ENCODE data around the gene PRKAR2B. TPM values are rescaled to one million over a fixed set of nuclear protein-coding genes. Genes with fewer than 3 reads are reported as not detected.
A peak's percentile ranks its signal among the peaks of the same experiment; 100 is the strongest.

PRKAR2B gene
- total and polyA plus RNA-seq, 8 donors = 4.3 to 15.0 (median 11.9) TPM

DNA sequence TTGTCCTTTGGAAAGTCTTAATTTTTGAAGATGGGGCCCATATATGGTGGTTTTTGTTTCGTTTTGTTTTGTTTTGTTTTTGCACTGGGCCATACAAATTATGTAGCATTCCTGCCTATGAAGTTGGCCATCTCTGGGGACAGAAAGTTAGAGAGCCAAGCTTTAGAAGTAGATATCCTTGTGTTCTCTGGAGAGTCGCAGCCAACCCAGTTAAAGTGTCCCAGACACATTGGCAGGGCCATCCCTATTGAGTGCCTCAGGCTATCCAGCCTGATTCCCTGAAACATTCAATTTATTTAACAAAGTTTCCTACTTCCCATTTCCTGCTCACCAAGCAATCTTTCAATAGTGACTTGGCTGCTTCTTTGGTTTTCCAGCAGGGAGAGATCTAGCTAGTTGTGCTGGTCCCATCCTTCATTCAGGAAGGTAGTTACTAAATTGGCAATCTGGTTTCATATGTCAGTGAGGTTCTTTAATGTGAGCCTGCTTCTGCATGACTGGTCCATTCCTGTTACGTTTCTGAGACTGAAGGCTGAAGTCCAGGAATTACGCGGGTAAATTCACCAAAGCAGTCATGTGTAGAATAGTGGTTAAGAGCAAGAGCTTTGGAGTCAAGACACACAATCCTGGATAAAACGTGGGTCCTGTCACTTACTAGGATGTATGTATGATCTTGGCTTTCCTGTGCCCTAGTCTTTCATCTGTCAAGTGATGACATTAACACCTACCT is 75.0 kb downstream of the PRKAR2B start:
- intact Hi-C loops (cut with DNase I) = no loop called here
- H3K36me3 ChIP-seq = no peaks in the 10 kb centered on the region
- TF ChIP-seq, protein P1, sequence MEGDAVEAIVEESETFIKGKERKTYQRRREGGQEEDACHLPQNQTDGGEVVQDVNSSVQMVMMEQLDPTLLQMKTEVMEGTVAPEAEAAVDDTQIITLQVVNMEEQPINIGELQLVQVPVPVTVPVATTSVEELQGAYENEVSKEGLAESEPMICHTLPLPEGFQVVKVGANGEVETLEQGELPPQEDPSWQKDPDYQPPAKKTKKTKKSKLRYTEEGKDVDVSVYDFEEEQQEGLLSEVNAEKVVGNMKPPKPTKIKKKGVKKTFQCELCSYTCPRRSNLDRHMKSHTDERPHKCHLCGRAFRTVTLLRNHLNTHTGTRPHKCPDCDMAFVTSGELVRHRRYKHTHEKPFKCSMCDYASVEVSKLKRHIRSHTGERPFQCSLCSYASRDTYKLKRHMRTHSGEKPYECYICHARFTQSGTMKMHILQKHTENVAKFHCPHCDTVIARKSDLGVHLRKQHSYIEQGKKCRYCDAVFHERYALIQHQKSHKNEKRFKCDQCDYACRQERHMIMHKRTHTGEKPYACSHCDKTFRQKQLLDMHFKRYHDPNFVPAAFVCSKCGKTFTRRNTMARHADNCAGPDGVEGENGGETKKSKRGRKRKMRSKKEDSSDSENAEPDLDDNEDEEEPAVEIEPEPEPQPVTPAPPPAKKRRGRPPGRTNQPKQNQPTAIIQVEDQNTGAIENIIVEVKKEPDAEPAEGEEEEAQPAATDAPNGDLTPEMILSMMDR (IDR thresholded peaks at IDR 0.05) = no peak
- H3K27me3 ChIP-seq = no peaks in the 10 kb centered on the region
- no peaks in the 10 kb centered on the region for H3K9me3 ChIP-seq
- no peak overlapping the region for H3K27ac ChIP-seq
- no peak overlapping the region for H3K4me3 ChIP-seq
- no peak for DNase-seq
- no peak for ATAC-seq
- H3K4me1 ChIP-seq = no peaks in the 10 kb centered on the region

DNA sequence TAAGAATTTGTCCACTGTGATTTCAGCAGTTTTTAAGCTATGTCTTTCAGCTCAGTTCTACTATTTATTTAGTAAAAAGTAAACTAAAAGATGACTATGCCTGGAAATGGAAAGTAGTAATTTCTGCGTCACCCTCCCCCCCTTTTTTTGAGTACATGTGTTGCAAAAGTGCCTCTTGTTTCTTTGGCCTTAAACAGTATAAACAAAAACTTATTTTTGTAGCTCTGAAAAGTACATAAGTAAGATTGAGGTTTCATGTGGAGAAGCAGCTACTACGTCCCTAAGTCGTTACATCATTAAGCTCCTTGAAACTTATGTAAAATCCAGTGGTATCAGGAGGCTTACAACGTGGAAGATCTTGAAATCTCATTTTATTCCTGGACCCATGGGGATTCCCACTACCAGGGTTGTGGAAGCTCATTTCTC is 78.0 kb downstream of the PRKAR2B start:
- peak in 2 of 4 donors; percentile 20 to 58 for DNase-seq
- H3K9me3 ChIP-seq = no peaks in the 10 kb centered on the region
- no peak overlapping the region for H3K4me3 ChIP-seq
- peak; percentile 72 for ATAC-seq
- peaks cover 0 to 5% of the 10 kb centered on the region in 2 donors for H3K4me1 ChIP-seq
- H3K27ac ChIP-seq = peak overlapping the region in 1 of 2 donors; percentile 28
- TF ChIP-seq, protein P1 (IDR thresholded peaks at IDR 0.05) = no peak
- intact Hi-C loops (cut with DNase I) = no loop called here
- H3K27me3 ChIP-seq = no peaks in the 10 kb centered on the region
- H3K36me3 ChIP-seq = no peaks in the 10 kb centered on the region

DNA sequence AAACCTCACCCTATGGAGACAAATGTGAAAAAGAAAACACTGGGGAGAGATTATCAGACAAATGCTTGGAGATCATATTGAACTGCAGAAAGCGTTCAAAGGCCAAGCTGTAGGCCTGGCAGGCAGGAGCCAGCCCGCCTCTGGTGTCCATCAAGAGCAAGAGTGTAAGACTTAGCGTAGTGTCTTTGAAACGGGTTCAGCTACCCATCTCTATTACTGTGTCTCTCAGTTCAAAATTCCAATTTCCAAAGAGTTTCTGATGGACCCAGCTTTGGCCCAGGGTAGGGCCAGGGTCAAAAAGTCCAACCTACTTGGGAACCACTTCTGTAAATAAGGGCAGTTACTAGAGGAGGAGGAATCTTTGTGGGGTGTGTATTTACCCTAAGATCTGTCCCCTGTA is 78.9 kb downstream of the PRKAR2B start:
- no peaks in the 10 kb centered on the region for H3K36me3 ChIP-seq
- H3K27me3 ChIP-seq = no peaks in the 10 kb centered on the region
- H3K4me3 ChIP-seq = no peak overlapping the region
- intact Hi-C loops (cut with DNase I) = no loop called here
- DNase-seq (no peak), ATAC-seq (no peak)
- H3K4me1 ChIP-seq = peaks cover 0 to 5% of the 10 kb centered on the region in 2 donors
- TF ChIP-seq, protein P1 (IDR thresholded peaks at IDR 0.05) = no peak
- H3K9me3 ChIP-seq = no peaks in the 10 kb centered on the region
- H3K27ac ChIP-seq = peak overlapping the region in 1 of 2 donors; percentile 28

DNA sequence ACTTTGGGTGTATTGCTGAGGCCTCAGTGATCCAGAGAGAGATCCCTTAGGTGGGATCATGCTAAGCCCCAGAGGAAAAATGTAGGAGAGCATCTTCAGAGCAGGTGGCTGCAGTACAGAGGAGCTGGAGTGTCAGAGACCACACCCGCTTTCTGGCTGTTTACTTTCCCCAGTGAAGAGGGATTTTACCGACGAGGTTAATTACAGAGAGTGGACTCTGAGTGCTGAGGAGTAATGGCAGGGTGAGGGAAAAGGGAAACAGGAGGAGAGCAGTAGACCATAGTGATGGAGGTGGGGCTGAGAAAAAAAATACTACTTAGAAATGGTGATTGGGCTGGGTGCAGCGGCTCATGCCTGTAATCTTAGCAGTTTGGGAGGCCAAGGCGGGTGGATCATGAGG is 81.0 kb downstream of the PRKAR2B start:
- ATAC-seq = peak; percentile 72
- no peaks in the 10 kb centered on the region for H3K36me3 ChIP-seq
- DNase-seq = no peak
- TF ChIP-seq, protein P1 (IDR thresholded peaks at IDR 0.05) = no peak
- H3K4me3 ChIP-seq = no peak overlapping the region
- intact Hi-C loops (cut with DNase I) = no loop called here
- no peaks in the 10 kb centered on the region for H3K9me3 ChIP-seq
- H3K27ac ChIP-seq = no peak overlapping the region
- H3K27me3 ChIP-seq = no peaks in the 10 kb centered on the region
- H3K4me1 ChIP-seq = peaks cover 0 to 5% of the 10 kb centered on the region in 2 donors

DNA sequence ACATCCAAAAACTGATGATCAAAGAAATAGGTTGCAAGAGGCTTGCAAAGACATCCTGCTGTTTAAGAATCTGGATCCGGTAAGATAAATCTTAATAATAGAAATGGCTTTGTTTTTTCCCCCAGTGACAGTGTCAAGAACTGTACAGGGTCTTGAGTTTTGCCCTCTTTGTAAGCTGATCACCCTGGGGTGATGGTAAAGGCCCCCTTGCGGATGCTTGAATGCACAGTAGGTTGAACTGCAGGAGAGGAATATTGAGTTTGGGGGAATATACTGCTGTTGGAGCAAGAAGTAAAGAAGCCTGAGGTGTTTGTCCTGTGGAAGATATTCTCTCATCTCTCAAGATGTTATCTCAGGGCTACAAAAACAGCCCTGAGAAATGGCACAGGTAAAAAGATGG is 83.7 kb downstream of the PRKAR2B start:
- no peaks in the 10 kb centered on the region for H3K9me3 ChIP-seq
- TF ChIP-seq, protein P1 (IDR thresholded peaks at IDR 0.05) = no peak
- no peak overlapping the region for H3K27ac ChIP-seq
- no peak for DNase-seq
- H3K4me1 ChIP-seq = peaks cover 0 to 5% of the 10 kb centered on the region in 2 donors
- H3K27me3 ChIP-seq = no peaks in the 10 kb centered on the region
- intact Hi-C loops (cut with DNase I) = no loop called here
- H3K4me3 ChIP-seq = no peak overlapping the region
- no peak for ATAC-seq
- no peaks in the 10 kb centered on the region for H3K36me3 ChIP-seq
